Panc1 (cell line): ENCODE results near the gene IDUA. TPM values are rescaled to one million over a fixed set of nuclear protein-coding genes. Genes with fewer than 3 reads are reported as not detected.

Source experiments
- ATAC-seq: fragments of 200-7000 bp; cut with Tn5 transposase; 2 replicates; pipeline ENCODE4 v1.9.1; 2020; ENCODE audit warnings: mild to moderate bottlenecking, moderate library complexity
- BruUV-seq: library from RNA; stranded (reverse); fragments of 400-500 nt; replicated peaks from 2 replicates; lab custom pipeline; 2021; lab: Mats Ljungman, UMichigan
- CTCF ChIA-PET: fragments of 300-600 bp; sonication (Branson Sonifier 250); formaldehyde crosslinking; loops from one replicate; lab custom pipeline; 2022; ENCODE audit warnings: antibody characterized with exemption; lab: Charles Lee
- POLR2A ChIA-PET: fragments of 300-600 bp; sonication (Branson Sonifier 250); formaldehyde crosslinking; loops from one replicate; lab custom pipeline; 2022; ENCODE audit warnings: antibody characterized with exemption; lab: Charles Lee
- DNase-seq: peaks from one replicate; pipeline ENCODE4 v3.0.0-alpha.2; 2010; ENCODE audit warnings: low read depth, low spot score
- H3K27ac ChIP-seq: 2 replicates; pipeline ENCODE4 v1.5.1; 2011; ENCODE audit warnings: mild to moderate bottlenecking, low read length, inconsistent platforms
- H3K27me3 ChIP-seq: fragments of 200-500 bp; sonication (Bioruptor generic); 2 replicates; pipeline ENCODE4 v1.6.0; 2014; ENCODE audit warnings: low read length, inconsistent platforms; ENCODE audit not compliant: control insufficient read depth, insufficient read depth
- H3K36me3 ChIP-seq: fragments of 200-500 bp; sonication (Bioruptor generic); 2 replicates; pipeline ENCODE4 v1.5.1; 2014; ENCODE audit warnings: inconsistent platforms, mild to moderate bottlenecking, low read length, moderate library complexity; ENCODE audit not compliant: control insufficient read depth, insufficient read depth
- H3K4me1 ChIP-seq: 2 replicates; pipeline ENCODE4 v1.5.1; 2011; ENCODE audit warnings: inconsistent platforms, mild to moderate bottlenecking, low read length, moderate library complexity; ENCODE audit not compliant: control insufficient read depth, insufficient read depth
- H3K4me3 ChIP-seq, 2 experiments: 2 replicates each; pipeline ENCODE4 v1.5.1; 2011 to 2012; ENCODE audit warnings: low read depth in 2 of 2, low read length in 2 of 2, mild to moderate bottlenecking in 2 of 2, inconsistent platforms in 1 of 2, moderate library complexity in 1 of 2
- H3K9me3 ChIP-seq: fragments of 200-500 bp; sonication (Bioruptor generic); 2 replicates; pipeline ENCODE4 v1.5.1; 2014; ENCODE audit warnings: low read depth, mild to moderate bottlenecking, inconsistent platforms, low read length, moderate library complexity; ENCODE audit not compliant: control insufficient read depth, insufficient read depth
- POLR2AphosphoS5 ChIP-seq: IDR thresholded peaks from 2 replicates; pipeline ENCODE4 v1.6.1; 2012; ENCODE audit warnings: mild to moderate bottlenecking, low read depth, low read length, moderate library complexity
- SIN3A ChIP-seq: IDR thresholded peaks from 2 replicates; pipeline ENCODE4 v1.6.1; 2012; ENCODE audit warnings: low read depth, mild to moderate bottlenecking, low read length, moderate library complexity, borderline replicate concordance; ENCODE audit not compliant: insufficient read depth
- TCF7L2 ChIP-seq: IDR thresholded peaks from 2 replicates; pipeline ENCODE4 v1.6.1; 2011; ENCODE audit warnings: mild to moderate bottlenecking, low read depth, low read length, inconsistent platforms
- in situ Hi-C: cut with HindIII; loops from 2 replicates; pipeline ENCODE4 v1.10.0; 2016; ENCODE audit warnings: low sequenced_read_pairs, low pct_unique_long_range_greater_than_20kb
- intact Hi-C: fragments of 100-400 bp; cut with micrococcal nuclease; formaldehyde crosslinking; loops from one replicate; pipeline ENCODE4 v1.10.0; 2022; ENCODE audit not compliant: unreplicated experiment
- total RNA-seq: library from RNA; stranded (reverse); gene quantifications from one replicate; pipeline ENCODE4 v1.2.1, GENCODE V29; 2021; ENCODE audit not compliant: unreplicated experiment
- TF ChIP-seq, protein P1 (sequence below): fragments of 450-650 bp; IDR thresholded peaks from 2 replicates; pipeline ENCODE4 v1.5.1; 2017; ENCODE audit warnings: mild to moderate bottlenecking
- TF ChIP-seq, protein P2 (sequence below), 2 experiments: IDR thresholded peaks; 2 replicates each; pipeline ENCODE4 v1.6.1; 2011 to 2012; ENCODE audit warnings: low read depth in 2 of 2, control low read depth in 1 of 2, low read length in 1 of 2, mild to moderate bottlenecking in 1 of 2, moderate library complexity in 1 of 2; ENCODE audit not compliant: insufficient read depth in 1 of 2

Gene IDUA
- total RNA-seq, 1 experiment from 2014 or later = 30.6 TPM

DNA sequence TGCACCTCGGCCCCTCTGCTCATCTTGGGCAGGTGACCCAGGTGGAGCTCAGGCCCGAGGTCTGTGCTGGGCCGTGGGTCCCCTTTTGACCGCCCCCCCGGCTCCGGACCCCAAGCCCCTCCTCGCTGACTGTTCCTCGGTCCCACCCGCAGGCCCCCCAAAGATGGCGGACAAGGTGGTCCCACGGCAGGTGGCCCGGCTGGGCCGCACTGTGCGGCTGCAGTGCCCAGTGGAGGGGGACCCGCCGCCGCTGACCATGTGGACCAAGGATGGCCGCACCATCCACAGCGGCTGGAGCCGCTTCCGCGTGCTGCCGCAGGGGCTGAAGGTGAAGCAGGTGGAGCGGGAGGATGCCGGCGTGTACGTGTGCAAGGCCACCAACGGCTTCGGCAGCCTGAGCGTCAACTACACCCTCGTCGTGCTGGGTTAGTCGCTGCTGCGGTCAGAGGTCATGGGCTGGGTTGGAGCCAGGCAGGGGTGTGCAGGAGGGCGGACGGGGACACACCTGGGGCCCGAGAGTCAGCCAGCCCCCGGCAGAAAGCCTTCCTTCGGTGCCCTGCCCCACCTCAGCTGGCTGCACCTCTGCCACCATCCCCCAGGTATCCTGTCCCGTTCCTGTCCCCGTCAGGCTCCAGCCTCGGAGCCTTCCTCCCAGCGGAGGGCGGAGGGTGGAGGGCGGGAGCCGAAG, 35.4 kb downstream of the IDUA start:
- TF ChIP-seq POLR2AphosphoS5 (no peak), TCF7L2 (no peak), SIN3A (no peak)
- TF ChIP-seq, protein P1, sequence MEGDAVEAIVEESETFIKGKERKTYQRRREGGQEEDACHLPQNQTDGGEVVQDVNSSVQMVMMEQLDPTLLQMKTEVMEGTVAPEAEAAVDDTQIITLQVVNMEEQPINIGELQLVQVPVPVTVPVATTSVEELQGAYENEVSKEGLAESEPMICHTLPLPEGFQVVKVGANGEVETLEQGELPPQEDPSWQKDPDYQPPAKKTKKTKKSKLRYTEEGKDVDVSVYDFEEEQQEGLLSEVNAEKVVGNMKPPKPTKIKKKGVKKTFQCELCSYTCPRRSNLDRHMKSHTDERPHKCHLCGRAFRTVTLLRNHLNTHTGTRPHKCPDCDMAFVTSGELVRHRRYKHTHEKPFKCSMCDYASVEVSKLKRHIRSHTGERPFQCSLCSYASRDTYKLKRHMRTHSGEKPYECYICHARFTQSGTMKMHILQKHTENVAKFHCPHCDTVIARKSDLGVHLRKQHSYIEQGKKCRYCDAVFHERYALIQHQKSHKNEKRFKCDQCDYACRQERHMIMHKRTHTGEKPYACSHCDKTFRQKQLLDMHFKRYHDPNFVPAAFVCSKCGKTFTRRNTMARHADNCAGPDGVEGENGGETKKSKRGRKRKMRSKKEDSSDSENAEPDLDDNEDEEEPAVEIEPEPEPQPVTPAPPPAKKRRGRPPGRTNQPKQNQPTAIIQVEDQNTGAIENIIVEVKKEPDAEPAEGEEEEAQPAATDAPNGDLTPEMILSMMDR = no peak
- TF ChIP-seq, protein P2, sequence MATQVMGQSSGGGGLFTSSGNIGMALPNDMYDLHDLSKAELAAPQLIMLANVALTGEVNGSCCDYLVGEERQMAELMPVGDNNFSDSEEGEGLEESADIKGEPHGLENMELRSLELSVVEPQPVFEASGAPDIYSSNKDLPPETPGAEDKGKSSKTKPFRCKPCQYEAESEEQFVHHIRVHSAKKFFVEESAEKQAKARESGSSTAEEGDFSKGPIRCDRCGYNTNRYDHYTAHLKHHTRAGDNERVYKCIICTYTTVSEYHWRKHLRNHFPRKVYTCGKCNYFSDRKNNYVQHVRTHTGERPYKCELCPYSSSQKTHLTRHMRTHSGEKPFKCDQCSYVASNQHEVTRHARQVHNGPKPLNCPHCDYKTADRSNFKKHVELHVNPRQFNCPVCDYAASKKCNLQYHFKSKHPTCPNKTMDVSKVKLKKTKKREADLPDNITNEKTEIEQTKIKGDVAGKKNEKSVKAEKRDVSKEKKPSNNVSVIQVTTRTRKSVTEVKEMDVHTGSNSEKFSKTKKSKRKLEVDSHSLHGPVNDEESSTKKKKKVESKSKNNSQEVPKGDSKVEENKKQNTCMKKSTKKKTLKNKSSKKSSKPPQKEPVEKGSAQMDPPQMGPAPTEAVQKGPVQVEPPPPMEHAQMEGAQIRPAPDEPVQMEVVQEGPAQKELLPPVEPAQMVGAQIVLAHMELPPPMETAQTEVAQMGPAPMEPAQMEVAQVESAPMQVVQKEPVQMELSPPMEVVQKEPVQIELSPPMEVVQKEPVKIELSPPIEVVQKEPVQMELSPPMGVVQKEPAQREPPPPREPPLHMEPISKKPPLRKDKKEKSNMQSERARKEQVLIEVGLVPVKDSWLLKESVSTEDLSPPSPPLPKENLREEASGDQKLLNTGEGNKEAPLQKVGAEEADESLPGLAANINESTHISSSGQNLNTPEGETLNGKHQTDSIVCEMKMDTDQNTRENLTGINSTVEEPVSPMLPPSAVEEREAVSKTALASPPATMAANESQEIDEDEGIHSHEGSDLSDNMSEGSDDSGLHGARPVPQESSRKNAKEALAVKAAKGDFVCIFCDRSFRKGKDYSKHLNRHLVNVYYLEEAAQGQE (IDR thresholded peaks at IDR 0.05; ENCODE audit: insufficient read depth in 1 of 2, low read depth in 2 of 2, low read length in 1 of 2) = no peak
- in situ Hi-C loops = no loop called here
- no TSS peak for BruUV-seq
- no peak for DNase-seq
- no peak for ATAC-seq
- H3K4me3 ChIP-seq = no peak overlapping the region
- no peak overlapping the region for H3K27ac ChIP-seq
- peaks cover 6% of the 10 kb centered on the region; the same call in 1 of the 2 replicates for H3K4me1 ChIP-seq
- POLR2A ChIA-PET = no interaction called here
- intact Hi-C loops = no loop called here
- H3K27me3 ChIP-seq = no peaks in the 10 kb centered on the region
- CTCF ChIA-PET = no interaction called here
- no peaks in the 10 kb centered on the region for H3K36me3 ChIP-seq
- no peaks in the 10 kb centered on the region for H3K9me3 ChIP-seq

DNA sequence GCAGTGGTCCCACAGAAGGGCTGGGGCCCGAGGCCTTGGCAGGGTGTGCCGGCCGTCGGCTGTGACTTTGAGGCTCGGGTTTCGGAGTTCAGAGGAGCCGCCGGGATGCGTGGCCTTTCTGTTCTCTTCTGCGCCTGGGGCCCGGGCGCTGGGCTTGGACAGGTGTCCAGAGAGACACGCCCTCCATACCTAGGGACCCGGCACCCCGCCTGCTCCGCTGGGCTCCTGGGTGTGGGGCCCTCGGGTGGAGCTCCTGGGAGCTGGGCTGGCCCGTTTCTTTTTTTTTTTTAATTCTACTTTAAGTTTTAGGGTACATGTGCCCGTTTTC, 35.9 kb downstream of the IDUA start:
- TF ChIP-seq SIN3A = no peak
- no peaks in the 10 kb centered on the region for H3K9me3 ChIP-seq
- ATAC-seq (no peak), DNase-seq (no peak)
- ChIA-PET CTCF (no interaction called here), POLR2A (no interaction called here)
- in situ Hi-C loops (no loop called here), intact Hi-C loops (no loop called here)
- no TSS peak for BruUV-seq
- H3K27ac ChIP-seq = no peak overlapping the region
- H3K4me1 ChIP-seq = peaks cover 7% of the 10 kb centered on the region; the same call in 1 of the 2 replicates
- no peaks in the 10 kb centered on the region for H3K27me3 ChIP-seq
- no peak overlapping the region for H3K4me3 ChIP-seq
- H3K36me3 ChIP-seq = no peaks in the 10 kb centered on the region

DNA sequence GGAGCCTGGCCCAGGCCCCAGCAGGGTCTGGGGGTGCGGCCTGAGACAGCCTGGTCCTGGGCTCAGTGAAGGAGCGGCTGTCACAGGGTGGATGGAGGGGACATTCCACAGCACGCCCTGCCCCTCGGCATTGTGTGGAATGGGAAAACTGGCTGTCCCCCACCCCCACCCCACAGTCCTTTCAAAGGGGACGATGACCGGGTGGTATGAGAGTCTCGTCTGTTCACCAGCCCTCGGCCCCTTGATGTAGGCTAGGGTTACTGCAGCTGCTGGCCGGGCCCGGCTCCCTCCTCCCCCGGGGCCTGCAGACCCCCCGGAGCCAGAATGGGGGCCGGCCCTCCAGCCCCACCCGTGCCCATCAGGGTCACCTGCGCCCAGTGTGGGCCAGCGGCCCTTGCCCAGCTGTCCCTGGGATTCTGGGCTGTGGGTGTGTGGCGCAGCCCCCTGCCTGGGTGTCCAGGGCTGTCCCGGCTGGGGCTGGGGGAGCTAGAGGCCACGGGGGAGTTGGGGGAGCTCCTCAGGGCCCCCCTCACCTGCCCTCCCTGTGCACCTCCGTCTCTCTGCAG, 36.3 kb downstream of the IDUA start:
- no peak for DNase-seq
- Histone ChIP-seq H3K4me3 (no peak overlapping the region), H3K9me3 (no peaks in the 10 kb centered on the region), H3K27me3 (no peaks in the 10 kb centered on the region), H3K27ac (no peak overlapping the region), H3K4me1 (peaks cover 8% of the 10 kb centered on the region; the same call in 1 of the 2 replicates), H3K36me3 (no peaks in the 10 kb centered on the region)
- TF ChIP-seq, protein P1 = no peak
- no peak for TF ChIP-seq TCF7L2
- no peak for TF ChIP-seq POLR2AphosphoS5
- TF ChIP-seq SIN3A = no peak
- TF ChIP-seq, protein P2 (IDR thresholded peaks at IDR 0.05; ENCODE audit: insufficient read depth in 1 of 2, low read depth in 2 of 2, low read length in 1 of 2) = no peak
- BruUV-seq = no TSS peak
- ChIA-PET POLR2A (no interaction called here), CTCF (no interaction called here)
- in situ Hi-C loops (no loop called here), intact Hi-C loops (no loop called here)
- no peak for ATAC-seq
